ENCODE results near the gene CAPZA1. TPM values are rescaled to one million over a fixed set of nuclear protein-coding genes. Genes with fewer than 3 reads are reported as not detected.

The CAPZA1 gene
- total RNA-seq, 1 experiment from 2014 or later: 171 TPM

- no peak for TF ChIP-seq EZH2 (IDR thresholded peaks at IDR 0.05; ENCODE audit: borderline replicate concordance, low read depth, low read length, poor library complexity, severe bottlenecking)
- TF ChIP-seq CTCF (conservative IDR thresholded peaks at IDR 0.05; ENCODE audit: low read depth, low read length): no peak
- DNase-seq (ENCODE audit: low spot score): no peak
These were observed 74.8 kb downstream of the CAPZA1 start for GRCh38 chr1:112694363-112694929.

GRCh38 chr1:112695276-112695675 is 75.6 kb downstream of the CAPZA1 start:
- TF ChIP-seq EZH2 (IDR thresholded peaks at IDR 0.05; ENCODE audit: borderline replicate concordance, low read depth, low read length, poor library complexity, severe bottlenecking): no peak
- no peak for TF ChIP-seq CTCF (conservative IDR thresholded peaks at IDR 0.05; ENCODE audit: low read depth, low read length)
- CTCF ChIA-PET: no interaction called here
- Histone ChIP-seq H3K27ac (ENCODE audit: low read depth, low read length, poor library complexity, severe bottlenecking) (no peak overlapping the region), H3K36me3 (ENCODE audit: insufficient read depth, low read length, poor library complexity, severe bottlenecking) (peaks cover 70% of the 10 kb centered on the region), H3K4me3 (ENCODE audit: low read depth, low read length, poor library complexity, severe bottlenecking) (no peak overlapping the region), H3K4me1 (ENCODE audit: insufficient read depth, low read length, poor library complexity, severe bottlenecking) (peaks cover 5% of the 10 kb centered on the region), H3K9me3 (ENCODE audit: low read depth, low read length, poor library complexity, severe bottlenecking) (no peaks in the 10 kb centered on the region), H3K27me3 (replicated peaks; ENCODE audit: insufficient read depth, low read depth, low read length, poor library complexity) (no peaks in the 10 kb centered on the region)
- intact Hi-C loops (cut with micrococcal nuclease; ENCODE audit: unreplicated experiment): no loop called here
- POLR2A ChIA-PET (ENCODE audit: low non-redundant PET): no interaction called here
- BruUV-seq (replicated peaks): no TSS peak
- DNase-seq (ENCODE audit: low spot score): no peak

More at GRCh38 chr1:112694363-112694929, 74.8 kb downstream of the CAPZA1 start:
- POLR2A ChIA-PET (ENCODE audit: low non-redundant PET): no interaction called here
- no peaks in the 10 kb centered on the region for H3K9me3 ChIP-seq (ENCODE audit: low read depth, low read length, poor library complexity, severe bottlenecking)
- BruUV-seq (replicated peaks): no TSS peak
- CTCF ChIA-PET: interaction anchor here (0.6 kb wide), 1 partner anchor 10 kb away, joined by 3 read pairs; no protein-coding TSS in a partner anchor
- H3K27me3 ChIP-seq (replicated peaks; ENCODE audit: insufficient read depth, low read depth, low read length, poor library complexity): no peaks in the 10 kb centered on the region
- no peak overlapping the region for H3K4me3 ChIP-seq (ENCODE audit: low read depth, low read length, poor library complexity, severe bottlenecking)
- H3K36me3 ChIP-seq (ENCODE audit: insufficient read depth, low read length, poor library complexity, severe bottlenecking): peaks cover 70% of the 10 kb centered on the region
- intact Hi-C loops (cut with micrococcal nuclease; ENCODE audit: unreplicated experiment): no loop called here
- H3K27ac ChIP-seq (ENCODE audit: low read depth, low read length, poor library complexity, severe bottlenecking): no peak overlapping the region
- H3K4me1 ChIP-seq (ENCODE audit: insufficient read depth, low read length, poor library complexity, severe bottlenecking): no peaks in the 10 kb centered on the region

- Histone ChIP-seq H3K27me3 (replicated peaks; ENCODE audit: insufficient read depth, low read depth, low read length, poor library complexity) (no peaks in the 10 kb centered on the region), H3K36me3 (ENCODE audit: insufficient read depth, low read length, poor library complexity, severe bottlenecking) (peaks cover 68% of the 10 kb centered on the region), H3K4me3 (ENCODE audit: low read depth, low read length, poor library complexity, severe bottlenecking) (no peak overlapping the region), H3K9me3 (ENCODE audit: low read depth, low read length, poor library complexity, severe bottlenecking) (no peaks in the 10 kb centered on the region), H3K4me1 (ENCODE audit: insufficient read depth, low read length, poor library complexity, severe bottlenecking) (peaks cover 20% of the 10 kb centered on the region), H3K27ac (ENCODE audit: low read depth, low read length, poor library complexity, severe bottlenecking) (no peak overlapping the region)
- no TSS peak for BruUV-seq (replicated peaks)
- no peak for TF ChIP-seq EZH2 (IDR thresholded peaks at IDR 0.05; ENCODE audit: borderline replicate concordance, low read depth, low read length, poor library complexity, severe bottlenecking)
- TF ChIP-seq CTCF (conservative IDR thresholded peaks at IDR 0.05; ENCODE audit: low read depth, low read length): no peak
- POLR2A ChIA-PET (ENCODE audit: low non-redundant PET): no interaction called here
- intact Hi-C loops (cut with micrococcal nuclease; ENCODE audit: unreplicated experiment): no loop called here
- CTCF ChIA-PET: no interaction called here
- no peak for DNase-seq (ENCODE audit: low spot score)
These were observed 77.1 kb downstream of the CAPZA1 start for GRCh38 chr1:112696578-112697314.
